Measurements from ENCODE around the gene CHN2.

The CHN2 gene

GRCh38 chr7:29478687-29479240 is 284.2 kb downstream of the CHN2 start:
- ATAC-seq: no peak
- TF ChIP-seq ZNF8 (CRISPR knock-in tag; IDR thresholded peaks at IDR 0.05): no peak
- TF ChIP-seq ZNF70 (CRISPR knock-in tag; IDR thresholded peaks at IDR 0.05): peak; percentile 93

DNA sequence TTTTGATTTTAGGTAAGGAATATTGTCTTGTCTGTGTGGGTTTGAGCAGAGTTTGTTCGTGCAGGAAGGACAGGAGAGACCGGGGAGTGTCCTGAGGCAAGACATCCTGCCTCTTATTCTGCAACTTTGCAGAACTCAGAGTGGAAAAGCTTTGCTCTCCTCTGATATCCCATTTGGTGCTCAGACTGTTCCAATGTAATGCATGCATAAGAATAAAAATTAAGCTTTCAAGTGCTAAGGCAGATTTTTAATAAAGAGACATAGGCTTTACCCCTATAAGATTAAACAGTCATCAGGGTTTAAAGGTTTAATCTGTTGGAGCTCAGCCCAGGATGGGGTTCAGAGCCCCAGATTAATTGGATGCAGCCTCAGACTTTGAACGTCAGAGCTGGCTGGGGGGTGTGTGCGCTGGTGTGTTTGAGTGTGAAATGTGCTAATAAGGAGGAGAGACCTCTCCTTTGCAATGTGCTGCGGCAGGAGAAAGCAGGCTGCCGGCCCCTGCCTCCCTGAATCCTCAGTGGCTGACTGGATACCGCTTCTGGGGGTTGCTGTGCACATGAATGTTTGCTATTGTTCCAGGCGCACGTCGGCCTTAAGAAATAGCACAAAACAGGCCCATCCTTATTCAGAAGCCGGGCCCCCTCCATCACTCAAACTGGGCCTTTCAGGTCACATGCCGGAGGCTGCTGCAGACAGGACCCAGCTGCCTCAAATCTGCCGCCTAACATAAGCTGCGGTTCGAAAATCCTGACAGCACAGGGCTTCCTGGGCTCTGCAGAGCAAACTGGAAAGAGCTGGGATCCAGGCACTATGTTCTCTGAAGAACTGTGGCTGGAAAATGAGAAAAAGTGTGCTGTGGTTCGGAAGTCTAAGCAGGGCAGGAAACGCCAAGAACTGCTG is 285.0 kb downstream of the CHN2 start:
- ATAC-seq: no peak
- TF ChIP-seq CSRNP3 (CRISPR knock-in tag; IDR thresholded peaks at IDR 0.05) (no peak), GLIS3 (CRISPR knock-in tag; IDR thresholded peaks at IDR 0.05) (no peak), POU6F1 (CRISPR knock-in tag; IDR thresholded peaks at IDR 0.05; ENCODE audit: borderline replicate concordance, low read depth) (no peak), ISL1 (CRISPR knock-in tag; IDR thresholded peaks at IDR 0.05) (no peak), ARNTL (CRISPR knock-in tag; IDR thresholded peaks at IDR 0.05; ENCODE audit: borderline replicate concordance, low read depth) (no peak), BACH2 (CRISPR knock-in tag; IDR thresholded peaks at IDR 0.05; ENCODE audit: borderline replicate concordance) (no peak), ZNF70 (CRISPR knock-in tag; IDR thresholded peaks at IDR 0.05) (no peak), ZFP3 (CRISPR knock-in tag; IDR thresholded peaks at IDR 0.05) (no peak), TSHZ2 (CRISPR knock-in tag; IDR thresholded peaks at IDR 0.05) (no peak), PPARA (CRISPR knock-in tag; IDR thresholded peaks at IDR 0.05; ENCODE audit: borderline replicate concordance) (no peak), TOX (CRISPR knock-in tag; IDR thresholded peaks at IDR 0.05; ENCODE audit: borderline replicate concordance) (no peak), CSDC2 (CRISPR knock-in tag; IDR thresholded peaks at IDR 0.05) (no peak), RARB (CRISPR knock-in tag; IDR thresholded peaks at IDR 0.05) (no peak), OSR1 (CRISPR knock-in tag; IDR thresholded peaks at IDR 0.05) (no peak), ZNF565 (CRISPR knock-in tag; conservative IDR thresholded peaks at IDR 0.05; ENCODE audit: low read depth) (no peak)
- TF ChIP-seq, protein P1, sequence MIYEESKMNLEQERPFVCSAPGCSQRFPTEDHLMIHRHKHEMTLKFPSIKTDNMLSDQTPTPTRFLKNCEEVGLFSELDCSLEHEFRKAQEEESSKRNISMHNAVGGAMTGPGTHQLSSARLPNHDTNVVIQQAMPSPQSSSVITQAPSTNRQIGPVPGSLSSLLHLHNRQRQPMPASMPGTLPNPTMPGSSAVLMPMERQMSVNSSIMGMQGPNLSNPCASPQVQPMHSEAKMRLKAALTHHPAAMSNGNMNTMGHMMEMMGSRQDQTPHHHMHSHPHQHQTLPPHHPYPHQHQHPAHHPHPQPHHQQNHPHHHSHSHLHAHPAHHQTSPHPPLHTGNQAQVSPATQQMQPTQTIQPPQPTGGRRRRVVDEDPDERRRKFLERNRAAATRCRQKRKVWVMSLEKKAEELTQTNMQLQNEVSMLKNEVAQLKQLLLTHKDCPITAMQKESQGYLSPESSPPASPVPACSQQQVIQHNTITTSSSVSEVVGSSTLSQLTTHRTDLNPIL (CRISPR knock-in tag; IDR thresholded peaks at IDR 0.05; ENCODE audit: low read depth): no peak

DNA sequence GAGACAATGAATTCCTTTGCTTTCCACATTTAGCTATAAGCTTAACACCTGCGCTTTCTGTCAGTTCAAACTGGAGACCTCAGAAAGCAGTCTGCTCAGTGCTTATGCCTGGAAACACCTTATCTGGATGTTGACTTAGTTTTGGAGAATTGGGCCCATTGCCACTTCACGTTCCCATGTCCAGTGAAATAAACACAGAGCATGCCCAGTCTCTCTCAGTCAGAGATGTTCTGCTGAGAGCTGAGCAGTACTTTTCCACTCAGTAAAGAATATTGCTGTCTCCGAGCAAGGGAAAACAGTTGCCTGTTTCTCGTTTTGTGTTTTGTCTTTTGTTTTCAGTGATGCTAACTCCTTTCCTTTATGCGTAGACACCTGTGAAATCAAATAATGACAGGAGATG is 285.9 kb downstream of the CHN2 start:
- TF ChIP-seq, protein P1 (CRISPR knock-in tag; IDR thresholded peaks at IDR 0.05; ENCODE audit: low read depth): no peak
- TF ChIP-seq ZFP30 (CRISPR knock-in tag; IDR thresholded peaks at IDR 0.05): no peak
- TF ChIP-seq OSR1 (CRISPR knock-in tag; IDR thresholded peaks at IDR 0.05): no peak
- no peak for TF ChIP-seq CSDC2 (CRISPR knock-in tag; IDR thresholded peaks at IDR 0.05)
- TF ChIP-seq TOX (CRISPR knock-in tag; IDR thresholded peaks at IDR 0.05; ENCODE audit: borderline replicate concordance): no peak
- no peak; the same call in 2 of the 3 replicates for ATAC-seq

Measured in SK-N-SH treated with all-trans-retinoic acid at 6 μM for 48 hours (cell line).